Testis (tissue), 3 donors: ENCODE measurements around the gene ZNF503. TPM values are rescaled to one million over a fixed set of nuclear protein-coding genes. Genes with fewer than 3 reads are reported as not detected.

ENCODE experiments used
- DNase-seq: peaks from one replicate; pipeline ENCODE4 v3.0.0-alpha.2; 2019
- H3K27ac ChIP-seq, 2 donors: fragments of 200-600 bp; sonication (generic); one replicate each; pipeline ENCODE4 v1.5.1; 2019
- H3K27me3 ChIP-seq: fragments of 200-600 bp; sonication (generic); one replicate; pipeline ENCODE4 v1.5.1; 2019
- H3K36me3 ChIP-seq: fragments of 200-600 bp; sonication (generic); one replicate; pipeline ENCODE4 v1.5.1; 2017; ENCODE audit warnings: low read depth; ENCODE audit errors: missing control alignments
- H3K4me1 ChIP-seq: fragments of 200-600 bp; sonication (generic); one replicate; pipeline ENCODE4 v1.5.1; 2019
- H3K4me3 ChIP-seq, 2 donors: fragments of 200-600 bp; sonication (generic); one replicate each; pipeline ENCODE4 v1.5.1; 2017 to 2019
- H3K9me3 ChIP-seq: fragments of 200-600 bp; sonication (generic); one replicate; pipeline ENCODE4 v1.5.1; 2017
- CTCF ChIP-seq, 3 experiments: fragments of 450-650 bp in 2 of 3; fragments of 200-600 bp in 1 of 3; sonication (generic) in 1 of 3; IDR thresholded peaks; one replicate each; pipeline ENCODE4 v1.5.1; 2016 to 2019; ENCODE audit warnings: antibody characterized with exemption in 3 of 3, mild to moderate bottlenecking in 2 of 3, moderate library complexity in 1 of 3
- POLR2A ChIP-seq: fragments of 450-650 bp; IDR thresholded peaks from one replicate; pipeline ENCODE4 v1.6.1; 2017; ENCODE audit warnings: antibody characterized with exemption, mild to moderate bottlenecking, moderate library complexity
- WGBS, 2 donors: methylation state at CpG; one replicate each; pipeline ENCODE4 v1.1.5; 2018; 5-methylcytosine and 5-hydroxymethylcytosine counted together
- intact Hi-C: fragments of 100-400 bp; cut with DNase I; formaldehyde crosslinking; loops from one replicate; pipeline ENCODE4 v1.15.1; 2023; ENCODE audit warnings: low total_unique reads
- polyA plus RNA-seq: library from polyadenylated mRNA; stranded (reverse); fragments of 350-450 nt; fragmentation: Illumina TruSeq; extraction: RNeasy Lipid Tissue Mini Kit (QIAGEN cat#74804); gene quantifications from one replicate; pipeline ENCODE4 v1.2.3, GENCODE V29; 2014; ENCODE audit warnings: low read depth, low replicate concordance; ENCODE audit not compliant: insufficient read depth
- total RNA-seq, 2 donors: library from RNA; depleted of rRNA; stranded (reverse); fragments of >200 nt; gene quantifications; one replicate each; pipeline ENCODE4 v1.2.3, GENCODE V29; 2016

Gene ZNF503
- total and polyA plus RNA-seq, 3 donors from 2014 or later, result 7.0 to 9.8 (median 8.0) TPM

GRCh38 chr10:75429159-75429827 is 27.7 kb upstream of the ZNF503 start:
- Histone ChIP-seq H3K4me1 (peaks cover 29% of the 10 kb centered on the region), H3K9me3 (no peaks in the 10 kb centered on the region), H3K4me3 (no peak overlapping the region), H3K27ac (no peak overlapping the region), H3K36me3 (no peaks in the 10 kb centered on the region), H3K27me3 (no peaks in the 10 kb centered on the region)
- intact Hi-C loops, result no loop called here
- TF ChIP-seq POLR2A (no peak), CTCF (IDR thresholded peaks at IDR 0.05) (no peak)
- no peak for DNase-seq
- 64 to 86% methylated on average over 5 of the region's 5 CpGs for WGBS, 2 donors

GRCh38 chr10:75428434-75429158 is 27.0 kb upstream of the ZNF503 start:
- no peak for DNase-seq
- 51 to 59% methylated on average over 9 of the region's 9 CpGs for WGBS, 2 donors
- intact Hi-C loops, result no loop called here

GRCh38 chr10:75427951-75428350 is 26.4 kb upstream of the ZNF503 start:
- DNase-seq, result no peak
- Histone ChIP-seq H3K27ac (no peak overlapping the region), H3K9me3 (no peaks in the 10 kb centered on the region), H3K4me1 (peaks cover 29% of the 10 kb centered on the region), H3K4me3 (no peak overlapping the region), H3K27me3 (no peaks in the 10 kb centered on the region), H3K36me3 (no peaks in the 10 kb centered on the region)
- 64 to 69% methylated on average over 3 of the region's 3 CpGs for WGBS, 2 donors
- TF ChIP-seq POLR2A (no peak), CTCF (IDR thresholded peaks at IDR 0.05) (no peak)
- intact Hi-C loops, result no loop called here

More at GRCh38 chr10:75428434-75429158, 27.0 kb upstream of the ZNF503 start:
- Histone ChIP-seq H3K36me3 (no peaks in the 10 kb centered on the region), H3K9me3 (no peaks in the 10 kb centered on the region), H3K4me1 (peaks cover 29% of the 10 kb centered on the region), H3K27ac (peak overlapping the region in 1 of 2 donors; percentile 43), H3K27me3 (no peaks in the 10 kb centered on the region), H3K4me3 (no peak overlapping the region)
- no peak for TF ChIP-seq POLR2A

GRCh38 chr10:75426880-75427279 is 25.3 kb upstream of the ZNF503 start:
- Histone ChIP-seq H3K36me3 (no peaks in the 10 kb centered on the region), H3K9me3 (no peaks in the 10 kb centered on the region), H3K27me3 (no peaks in the 10 kb centered on the region), H3K27ac (no peak overlapping the region), H3K4me3 (no peak overlapping the region), H3K4me1 (peaks cover 26% of the 10 kb centered on the region)
- TF ChIP-seq CTCF (IDR thresholded peaks at IDR 0.05) (no peak), POLR2A (no peak)
- DNase-seq, result no peak
- 83 to 88% methylated on average over 1 of the region's 1 CpG for WGBS, 2 donors
- intact Hi-C loops, result no loop called here

- H3K4me3 ChIP-seq, result no peak overlapping the region
- no peak for TF ChIP-seq POLR2A
- no peak for TF ChIP-seq CTCF (IDR thresholded peaks at IDR 0.05)
- H3K36me3 ChIP-seq, result no peaks in the 10 kb centered on the region
- no peak for DNase-seq
- no peaks in the 10 kb centered on the region for H3K9me3 ChIP-seq
- no peaks in the 10 kb centered on the region for H3K27me3 ChIP-seq
- H3K27ac ChIP-seq, result no peak overlapping the region
- H3K4me1 ChIP-seq, result peaks cover 19% of the 10 kb centered on the region
- 92 to 98% methylated on average over 6 of the region's 6 CpGs for WGBS, 2 donors
- intact Hi-C loops, result no loop called here
These were observed 23.9 kb upstream of the ZNF503 start for GRCh38 chr10:75425291-75426079.
